ENCODE data around the gene MAG. TPM values are rescaled to one million over a fixed set of nuclear protein-coding genes. Genes with fewer than 3 reads are reported as not detected.

Gene MAG
- total and polyA plus RNA-seq, 2 of the 8 experiments (the other 6 are each of a cell fraction or from before 2014, with no cell fraction given) = 0.20 to 1.3 TPM

DNA sequence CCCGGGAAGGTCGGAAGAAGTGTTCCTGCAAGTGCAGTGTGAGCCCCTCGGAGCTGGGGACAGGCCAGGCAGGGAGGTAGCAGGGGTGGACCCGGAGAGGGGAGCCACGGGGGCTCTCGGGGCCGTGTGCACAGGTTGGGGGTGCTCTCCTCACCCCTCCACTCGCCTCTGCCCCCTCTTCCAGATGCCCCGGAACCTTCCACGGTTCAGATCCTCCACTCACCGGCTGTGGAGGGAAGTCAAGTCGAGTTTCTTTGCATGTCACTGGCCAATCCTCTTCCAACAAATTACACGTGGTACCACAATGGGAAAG, 46.0 kb downstream of the MAG start (continued):
- TF ChIP-seq SUZ12 (IDR thresholded peaks at IDR 0.05; ENCODE audit: low read length) (no peak), YY1 (IDR thresholded peaks at IDR 0.05; ENCODE audit: low read depth, low read length) (no peak), EP300 (IDR thresholded peaks at IDR 0.05; ENCODE audit: borderline replicate concordance in 1 of 2, low read depth in 2 of 2, low read length in 2 of 2) (no peak), SP1 (IDR thresholded peaks at IDR 0.05; ENCODE audit: low read depth, low read length) (no peak), BACH1 (IDR thresholded peaks at IDR 0.05; ENCODE audit: low read length) (no peak)
- TF ChIP-seq, protein P1, sequence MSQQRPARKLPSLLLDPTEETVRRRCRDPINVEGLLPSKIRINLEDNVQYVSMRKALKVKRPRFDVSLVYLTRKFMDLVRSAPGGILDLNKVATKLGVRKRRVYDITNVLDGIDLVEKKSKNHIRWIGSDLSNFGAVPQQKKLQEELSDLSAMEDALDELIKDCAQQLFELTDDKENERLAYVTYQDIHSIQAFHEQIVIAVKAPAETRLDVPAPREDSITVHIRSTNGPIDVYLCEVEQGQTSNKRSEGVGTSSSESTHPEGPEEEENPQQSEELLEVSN (IDR thresholded peaks at IDR 0.05) = no peak
- TF ChIP-seq, protein P2, sequence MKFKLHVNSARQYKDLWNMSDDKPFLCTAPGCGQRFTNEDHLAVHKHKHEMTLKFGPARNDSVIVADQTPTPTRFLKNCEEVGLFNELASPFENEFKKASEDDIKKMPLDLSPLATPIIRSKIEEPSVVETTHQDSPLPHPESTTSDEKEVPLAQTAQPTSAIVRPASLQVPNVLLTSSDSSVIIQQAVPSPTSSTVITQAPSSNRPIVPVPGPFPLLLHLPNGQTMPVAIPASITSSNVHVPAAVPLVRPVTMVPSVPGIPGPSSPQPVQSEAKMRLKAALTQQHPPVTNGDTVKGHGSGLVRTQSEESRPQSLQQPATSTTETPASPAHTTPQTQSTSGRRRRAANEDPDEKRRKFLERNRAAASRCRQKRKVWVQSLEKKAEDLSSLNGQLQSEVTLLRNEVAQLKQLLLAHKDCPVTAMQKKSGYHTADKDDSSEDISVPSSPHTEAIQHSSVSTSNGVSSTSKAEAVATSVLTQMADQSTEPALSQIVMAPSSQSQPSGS (IDR thresholded peaks at IDR 0.05; ENCODE audit: low read length) = no peak

Data from H1 (cell line).